Thoracic aorta (tissue), 2 donors: ENCODE measurements around the gene FATE1. TPM values are rescaled to one million over a fixed set of nuclear protein-coding genes. Genes with fewer than 3 reads are reported as not detected.

Experiments used
- ATAC-seq: fragments of 150-250 bp; one replicate; pipeline ENCODE4 v1.8.0; 2017; ENCODE audit warnings: low read depth; ENCODE audit not compliant: insufficient number of reproducible peaks, low FRiP score
- DNase-seq: peaks from one replicate; pipeline ENCODE4 v3.0.0-alpha.2; 2020; ENCODE audit warnings: low spot score
- H3K27ac ChIP-seq, 2 donors: fragments of 200-600 bp; sonication (generic); 1 replicate in 1 of 2; 2 replicates in 1 of 2; pipeline ENCODE4 v1.5.1; 2016; ENCODE audit warnings: mild to moderate bottlenecking in 2 of 2, moderate library complexity in 2 of 2
- H3K27me3 ChIP-seq: fragments of 200-600 bp; sonication (generic); replicated peaks from 2 replicates; pipeline ENCODE4 v1.6.0; 2016; ENCODE audit warnings: mild to moderate bottlenecking; ENCODE audit not compliant: insufficient read depth
- H3K36me3 ChIP-seq: fragments of 200-600 bp; sonication (generic); one replicate; pipeline ENCODE4 v1.5.1; 2016
- H3K4me1 ChIP-seq, 2 donors: fragments of 200-600 bp; sonication (generic); 1 replicate in 1 of 2; 2 replicates in 1 of 2; pipeline versions ENCODE4 v1.5.1 to v1.6.0; 2016; ENCODE audit warnings: low read depth in 2 of 2, mild to moderate bottlenecking in 1 of 2; ENCODE audit not compliant: control insufficient read depth in 1 of 2
- H3K4me3 ChIP-seq: fragments of 200-600 bp; sonication (generic); 2 replicates; pipeline ENCODE4 v1.5.1; 2016; ENCODE audit warnings: mild to moderate bottlenecking
- H3K9me3 ChIP-seq: fragments of 200-600 bp; sonication (generic); 2 replicates; pipeline ENCODE4 v1.5.1; 2016
- CTCF ChIP-seq: fragments of 200-600 bp; sonication (generic); IDR thresholded peaks from one replicate; pipeline ENCODE4 v1.5.1; 2019; ENCODE audit warnings: antibody characterized with exemption
- total RNA-seq, 2 donors: library from RNA; depleted of rRNA; stranded (reverse); fragments of >200 nt; gene quantifications; one replicate each; pipeline versions ENCODE4 v1.1.0 to v1.2.3, GENCODE V29; 2016

FATE1 gene
- total RNA-seq, 2 donors from 2014 or later = not detected

- DNase-seq (no peak), ATAC-seq (no peak)
- Histone ChIP-seq H3K27me3 (no peaks in the 10 kb centered on the region), H3K36me3 (no peaks in the 10 kb centered on the region), H3K27ac (no peak overlapping the region), H3K4me3 (no peak overlapping the region), H3K9me3 (no peaks in the 10 kb centered on the region), H3K4me1 (no peaks in the 10 kb centered on the region)
- TF ChIP-seq CTCF = no peak
Measured at GRCh38 chrX:151711787-151712186, 4.0 kb upstream of the FATE1 start.

GRCh38 chrX:151712253-151712652 is 3.6 kb upstream of the FATE1 start:
- H3K4me3 ChIP-seq = no peak overlapping the region
- no peak for TF ChIP-seq CTCF
- no peaks in the 10 kb centered on the region for H3K27me3 ChIP-seq
- no peaks in the 10 kb centered on the region for H3K9me3 ChIP-seq
- DNase-seq (no peak), ATAC-seq (no peak)
- H3K36me3 ChIP-seq = no peaks in the 10 kb centered on the region
- no peak overlapping the region for H3K27ac ChIP-seq
- H3K4me1 ChIP-seq = no peaks in the 10 kb centered on the region

GRCh38 chrX:151713849-151714248 is 2.0 kb upstream of the FATE1 start:
- Histone ChIP-seq H3K4me3 (no peak overlapping the region), H3K9me3 (no peaks in the 10 kb centered on the region), H3K4me1 (no peaks in the 10 kb centered on the region), H3K36me3 (no peaks in the 10 kb centered on the region), H3K27ac (no peak overlapping the region), H3K27me3 (no peaks in the 10 kb centered on the region)
- no peak for ATAC-seq
- TF ChIP-seq CTCF = no peak
- DNase-seq = no peak

- H3K27me3 ChIP-seq = no peaks in the 10 kb centered on the region
- no peaks in the 10 kb centered on the region for H3K4me1 ChIP-seq
- H3K9me3 ChIP-seq = no peaks in the 10 kb centered on the region
- no peak for TF ChIP-seq CTCF
- H3K36me3 ChIP-seq = no peaks in the 10 kb centered on the region
- H3K27ac ChIP-seq = no peak overlapping the region
- no peak for DNase-seq
- no peak overlapping the region for H3K4me3 ChIP-seq
- ATAC-seq = no peak
Measured at GRCh38 chrX:151714362-151714761, 1.5 kb upstream of the FATE1 start.

GRCh38 chrX:151722241-151722846 is 6.5 kb downstream of the FATE1 start:
- no peak for TF ChIP-seq CTCF

More at GRCh38 chrX:151722241-151722846, 6.5 kb downstream of the FATE1 start:
- Histone ChIP-seq H3K27me3 (no peaks in the 10 kb centered on the region), H3K27ac (no peak overlapping the region), H3K4me1 (no peaks in the 10 kb centered on the region), H3K9me3 (no peaks in the 10 kb centered on the region), H3K4me3 (no peak overlapping the region), H3K36me3 (no peaks in the 10 kb centered on the region)
- DNase-seq (no peak), ATAC-seq (no peak)
